OCI-LY1 (cell line): ENCODE measurements around the gene FAM83F.

Experiments used
- H2AFZ ChIP-seq: fragments of 200-600 bp; sonication (generic), shearing (Covaris generic); 2 replicates; pipeline ENCODE4 v1.6.0; 2014; ENCODE audit warnings: antibody characterized with exemption, mild to moderate bottlenecking, low read length
- H3F3A ChIP-seq: fragments of 200-600 bp; sonication (generic), shearing (Covaris generic); 2 replicates; pipeline ENCODE4 v1.6.0; 2014; ENCODE audit warnings: mild to moderate bottlenecking, antibody characterized with exemption, low read length, moderate library complexity; ENCODE audit not compliant: insufficient read depth
- H3K27ac ChIP-seq: fragments of 200-600 bp; sonication (generic); 2 replicates; pipeline ENCODE4 v1.5.1; 2014; ENCODE audit warnings: low read length, mixed run types, mild to moderate bottlenecking, low read depth; ENCODE audit not compliant: poor library complexity, severe bottlenecking
- H3K27me3 ChIP-seq: fragments of 200-600 bp; sonication (generic); 2 replicates; pipeline ENCODE4 v1.6.0; 2014; ENCODE audit warnings: antibody characterized with exemption, mild to moderate bottlenecking, low read length, moderate library complexity; ENCODE audit not compliant: insufficient read depth
- H3K36me3 ChIP-seq: fragments of 200-600 bp; sonication (generic); 2 replicates; pipeline ENCODE4 v1.6.1; 2014; ENCODE audit warnings: mild to moderate bottlenecking, antibody characterized with exemption, low read length, moderate library complexity, mixed read lengths; ENCODE audit not compliant: insufficient read depth
- H3K4me1 ChIP-seq: fragments of 200-600 bp; sonication (generic); 2 replicates; pipeline ENCODE4 v1.5.1; 2014; ENCODE audit warnings: mild to moderate bottlenecking, low read length, moderate library complexity; ENCODE audit not compliant: insufficient read depth, severe bottlenecking
- H3K4me2 ChIP-seq: fragments of 200-600 bp; sonication (generic), shearing (Covaris generic); 2 replicates; pipeline ENCODE4 v1.6.1; 2014; ENCODE audit warnings: low read length
- H3K4me3 ChIP-seq: fragments of 200-600 bp; sonication (generic); 2 replicates; pipeline ENCODE4 v1.5.1; 2014; ENCODE audit warnings: low read length, low read depth, mild to moderate bottlenecking, mixed read lengths; ENCODE audit not compliant: poor library complexity, severe bottlenecking
- H3K79me2 ChIP-seq: fragments of 200-600 bp; shearing (Covaris generic); 2 replicates; pipeline ENCODE4 v1.6.1; 2016; ENCODE audit warnings: mixed run types, low read length, mixed read lengths; ENCODE audit not compliant: insufficient read depth
- H3K9ac ChIP-seq: fragments of 200-600 bp; sonication (generic), shearing (Covaris generic); 2 replicates; pipeline ENCODE4 v1.6.1; 2014; ENCODE audit warnings: mild to moderate bottlenecking, low read length, mixed read lengths
- H3K9me2 ChIP-seq: fragments of 200-600 bp; sonication (generic), shearing (Covaris generic); 2 replicates; pipeline ENCODE4 v1.6.1; 2014; ENCODE audit warnings: low read depth, mild to moderate bottlenecking, low read length, mixed read lengths
- H3K9me3 ChIP-seq: fragments of 200-600 bp; shearing (Covaris generic); 2 replicates; pipeline ENCODE4 v1.6.1; 2014; ENCODE audit warnings: low read length, mixed read lengths
- H4K20me1 ChIP-seq: fragments of 200-600 bp; sonication (generic), shearing (Covaris generic); 2 replicates; pipeline ENCODE4 v1.6.0; 2016; ENCODE audit warnings: mild to moderate bottlenecking, low read length; ENCODE audit not compliant: insufficient read depth
- CTCF ChIP-seq: fragments of 200-600 bp; sonication (generic), shearing (Covaris generic); IDR thresholded peaks from 2 replicates; pipeline ENCODE4 v1.5.1; 2017; ENCODE audit warnings: mild to moderate bottlenecking, antibody characterized with exemption, low read length, moderate library complexity, mixed read lengths
- EZH2 ChIP-seq: fragments of 200-600 bp; sonication (generic), shearing (Covaris generic); IDR thresholded peaks from 2 replicates; pipeline ENCODE4 v1.8.0; 2017; ENCODE audit warnings: borderline replicate concordance, mixed run types, mild to moderate bottlenecking, antibody characterized with exemption, low read length, moderate library complexity, mixed read lengths

FAM83F gene

GRCh38 chr22:39967103-39967829, 27.5 kb upstream of the FAM83F start:
- Histone ChIP-seq H3K79me2 (no peaks in the 10 kb centered on the region), H3K27me3 (peaks cover 20% of the 10 kb centered on the region), H3K27ac (no peak overlapping the region), H3K9ac (no peak overlapping the region), H3F3A (no peaks in the 10 kb centered on the region), H3K9me2 (no peaks in the 10 kb centered on the region), H2AFZ (no peak overlapping the region), H3K4me1 (no peaks in the 10 kb centered on the region), H4K20me1 (no peaks in the 10 kb centered on the region), H3K4me2 (no peak overlapping the region), H3K9me3 (no peaks in the 10 kb centered on the region), H3K36me3 (no peaks in the 10 kb centered on the region), H3K4me3 (no peak overlapping the region)
- TF ChIP-seq CTCF (no peak), EZH2 (no peak)

GRCh38 chr22:39967996-39968972, 26.5 kb upstream of the FAM83F start:
- Histone ChIP-seq H3K27me3 (peaks cover 20% of the 10 kb centered on the region), H3K36me3 (no peaks in the 10 kb centered on the region), H3K9me2 (no peaks in the 10 kb centered on the region), H4K20me1 (no peaks in the 10 kb centered on the region), H3K4me2 (no peak overlapping the region), H2AFZ (no peak overlapping the region), H3K4me3 (no peak overlapping the region), H3F3A (no peaks in the 10 kb centered on the region), H3K79me2 (no peaks in the 10 kb centered on the region), H3K4me1 (no peaks in the 10 kb centered on the region), H3K9ac (no peak overlapping the region), H3K27ac (no peak overlapping the region), H3K9me3 (no peaks in the 10 kb centered on the region)
- no peak for TF ChIP-seq EZH2
- no peak for TF ChIP-seq CTCF

- TF ChIP-seq EZH2 (no peak), CTCF (no peak)
- no peaks in the 10 kb centered on the region for H3K79me2 ChIP-seq
- H3K9me3 ChIP-seq = no peaks in the 10 kb centered on the region
- H3K27me3 ChIP-seq = peaks cover 20% of the 10 kb centered on the region
- H3K4me2 ChIP-seq = no peak overlapping the region
- H2AFZ ChIP-seq = no peak overlapping the region
- no peak overlapping the region for H3K27ac ChIP-seq
- H3K36me3 ChIP-seq = no peaks in the 10 kb centered on the region
- no peaks in the 10 kb centered on the region for H3K9me2 ChIP-seq
- no peaks in the 10 kb centered on the region for H3K4me1 ChIP-seq
- no peaks in the 10 kb centered on the region for H3F3A ChIP-seq
- H3K9ac ChIP-seq = no peak overlapping the region
- no peak overlapping the region for H3K4me3 ChIP-seq
- no peaks in the 10 kb centered on the region for H4K20me1 ChIP-seq
Observed at GRCh38 chr22:39970742-39971141, 24.0 kb upstream of the FAM83F start.
